ENCODE results near the gene SETD2.

SETD2 gene

DNA sequence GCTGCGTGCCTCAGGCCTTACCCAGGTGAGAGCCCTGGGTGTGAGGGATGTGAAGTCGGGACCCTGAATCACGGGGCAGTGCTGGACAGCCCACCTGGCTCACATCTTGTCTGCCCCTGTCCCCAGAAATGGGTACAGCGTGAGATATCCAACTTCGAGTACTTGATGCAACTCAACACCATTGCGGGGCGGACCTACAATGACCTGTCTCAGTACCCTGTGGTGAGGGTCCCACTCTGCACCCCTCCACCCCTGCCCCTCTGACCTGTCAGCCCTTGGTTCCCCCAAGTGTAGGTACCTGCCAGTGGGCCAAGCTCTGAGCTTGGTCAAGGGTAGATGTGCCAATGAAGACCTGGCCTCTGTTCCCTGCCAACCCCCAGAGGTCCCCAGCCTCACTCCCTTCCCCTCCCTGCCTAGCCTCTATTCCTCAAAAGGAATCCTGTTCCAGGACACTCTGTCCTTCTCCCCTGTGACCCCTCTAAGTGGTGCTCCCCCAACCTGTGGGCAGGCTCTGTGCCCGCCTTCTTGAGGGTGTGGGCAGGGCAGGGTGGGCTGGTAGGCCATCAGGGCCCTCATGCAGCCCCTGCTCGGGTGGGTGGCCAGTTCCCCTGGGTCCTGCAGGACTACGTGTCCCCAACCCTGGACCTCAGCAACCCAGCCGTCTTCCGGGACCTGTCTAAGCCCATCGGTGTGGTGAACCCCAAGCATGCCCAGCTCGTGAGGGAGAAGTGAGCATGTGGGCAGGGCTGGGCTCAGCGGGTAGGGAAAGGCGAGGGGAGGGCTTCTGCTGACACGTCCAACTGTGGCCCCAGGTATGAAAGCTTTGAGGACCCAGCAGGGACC, 159.3 kb downstream of the SETD2 start:
- no peak for DNase-seq (ENCODE audit: low read depth)
- TF ChIP-seq POLR2A (IDR thresholded peaks at IDR 0.05; ENCODE audit: extremely low read depth, insufficient read length) = no peak
- TF ChIP-seq, protein P1, sequence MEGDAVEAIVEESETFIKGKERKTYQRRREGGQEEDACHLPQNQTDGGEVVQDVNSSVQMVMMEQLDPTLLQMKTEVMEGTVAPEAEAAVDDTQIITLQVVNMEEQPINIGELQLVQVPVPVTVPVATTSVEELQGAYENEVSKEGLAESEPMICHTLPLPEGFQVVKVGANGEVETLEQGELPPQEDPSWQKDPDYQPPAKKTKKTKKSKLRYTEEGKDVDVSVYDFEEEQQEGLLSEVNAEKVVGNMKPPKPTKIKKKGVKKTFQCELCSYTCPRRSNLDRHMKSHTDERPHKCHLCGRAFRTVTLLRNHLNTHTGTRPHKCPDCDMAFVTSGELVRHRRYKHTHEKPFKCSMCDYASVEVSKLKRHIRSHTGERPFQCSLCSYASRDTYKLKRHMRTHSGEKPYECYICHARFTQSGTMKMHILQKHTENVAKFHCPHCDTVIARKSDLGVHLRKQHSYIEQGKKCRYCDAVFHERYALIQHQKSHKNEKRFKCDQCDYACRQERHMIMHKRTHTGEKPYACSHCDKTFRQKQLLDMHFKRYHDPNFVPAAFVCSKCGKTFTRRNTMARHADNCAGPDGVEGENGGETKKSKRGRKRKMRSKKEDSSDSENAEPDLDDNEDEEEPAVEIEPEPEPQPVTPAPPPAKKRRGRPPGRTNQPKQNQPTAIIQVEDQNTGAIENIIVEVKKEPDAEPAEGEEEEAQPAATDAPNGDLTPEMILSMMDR (IDR thresholded peaks at IDR 0.05; ENCODE audit: low read depth, low read length) = no peak
- TF ChIP-seq, protein P2, sequence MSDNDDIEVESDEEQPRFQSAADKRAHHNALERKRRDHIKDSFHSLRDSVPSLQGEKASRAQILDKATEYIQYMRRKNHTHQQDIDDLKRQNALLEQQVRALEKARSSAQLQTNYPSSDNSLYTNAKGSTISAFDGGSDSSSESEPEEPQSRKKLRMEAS (IDR thresholded peaks at IDR 0.05; ENCODE audit: low read depth, low read length) = no peak
- TF ChIP-seq MYC (IDR thresholded peaks at IDR 0.05; ENCODE audit: low read depth, low read length) = no peak
- H3K4me3 ChIP-seq (ENCODE audit: low read depth, low read length) = no peak overlapping the region

DNA sequence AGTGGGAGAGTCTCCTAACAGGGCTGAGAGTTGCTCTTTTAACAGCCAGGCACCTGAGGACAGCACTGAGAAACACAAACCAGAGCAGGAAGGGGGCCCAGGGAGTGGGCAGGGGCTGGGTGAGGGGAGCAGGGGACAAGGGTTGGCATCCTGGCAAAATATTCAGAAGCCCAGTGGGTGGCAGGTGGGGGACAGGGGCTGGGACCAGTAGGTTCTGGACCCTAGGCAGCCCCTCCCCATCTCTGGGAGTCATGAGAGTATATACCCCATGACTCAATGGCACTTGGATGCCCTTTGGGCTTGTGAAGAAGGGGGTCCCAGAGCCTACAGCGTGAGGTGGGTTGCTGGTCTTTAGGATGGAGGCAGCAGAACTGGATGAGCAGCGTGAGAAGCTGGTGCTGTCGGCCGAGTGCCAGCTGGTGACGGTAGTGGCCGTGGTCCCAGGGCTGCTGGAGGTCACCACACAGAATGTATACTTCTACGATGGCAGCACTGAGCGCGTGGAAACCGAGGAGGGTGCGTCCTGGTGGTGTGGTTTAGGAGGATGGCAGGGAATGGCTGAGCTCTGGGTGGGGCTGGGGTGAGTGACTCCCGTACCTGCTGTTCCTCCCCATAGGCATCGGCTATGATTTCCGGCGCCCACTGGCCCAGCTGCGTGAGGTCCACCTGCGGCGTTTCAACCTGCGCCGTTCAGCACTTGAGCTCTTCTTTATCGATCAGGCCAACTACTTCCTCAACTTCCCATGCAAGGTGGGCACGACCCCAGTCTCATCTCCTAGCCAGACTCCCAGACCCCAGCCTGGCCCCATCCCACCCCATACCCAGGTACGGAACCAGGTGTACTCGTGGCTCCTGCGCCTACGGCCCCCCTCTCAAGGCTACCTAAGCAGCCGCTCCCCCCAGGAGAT, 160.2 kb downstream of the SETD2 start:
- H3K4me3 ChIP-seq (ENCODE audit: low read depth, low read length) = no peak overlapping the region
- TF ChIP-seq, protein P1 (IDR thresholded peaks at IDR 0.05; ENCODE audit: low read depth, low read length) = no peak
- TF ChIP-seq POLR2A (IDR thresholded peaks at IDR 0.05; ENCODE audit: extremely low read depth, insufficient read length) (no peak), MYC (IDR thresholded peaks at IDR 0.05; ENCODE audit: low read depth, low read length) (no peak)
- TF ChIP-seq, protein P2 (IDR thresholded peaks at IDR 0.05; ENCODE audit: low read depth, low read length) = no peak
- DNase-seq (ENCODE audit: low read depth) = no peak

DNA sequence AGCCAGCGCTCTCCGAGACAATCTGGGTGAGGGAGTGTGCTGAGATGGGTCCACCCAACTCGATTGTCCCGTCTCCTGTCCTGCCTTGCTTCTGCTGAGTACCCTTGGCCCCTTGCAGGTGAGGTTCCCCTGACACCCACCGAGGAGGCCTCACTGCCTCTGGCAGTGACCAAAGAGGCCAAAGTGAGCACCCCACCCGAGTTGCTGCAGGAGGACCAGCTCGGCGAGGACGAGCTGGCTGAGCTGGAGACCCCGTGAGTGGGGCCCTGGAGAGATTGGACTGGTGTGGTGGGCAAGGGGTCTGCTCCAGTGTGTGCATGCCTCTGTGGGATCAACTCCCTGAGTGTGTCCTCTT, 160.9 kb downstream of the SETD2 start:
- no peak for DNase-seq (ENCODE audit: low read depth)
- H3K4me3 ChIP-seq (ENCODE audit: low read depth, low read length) = no peak overlapping the region
- TF ChIP-seq MYC (IDR thresholded peaks at IDR 0.05; ENCODE audit: low read depth, low read length) (no peak), POLR2A (IDR thresholded peaks at IDR 0.05; ENCODE audit: extremely low read depth, insufficient read length) (no peak)
- TF ChIP-seq, protein P1 (IDR thresholded peaks at IDR 0.05; ENCODE audit: low read depth, low read length) = no peak
- TF ChIP-seq, protein P2 (IDR thresholded peaks at IDR 0.05; ENCODE audit: low read depth, low read length) = no peak

DNA sequence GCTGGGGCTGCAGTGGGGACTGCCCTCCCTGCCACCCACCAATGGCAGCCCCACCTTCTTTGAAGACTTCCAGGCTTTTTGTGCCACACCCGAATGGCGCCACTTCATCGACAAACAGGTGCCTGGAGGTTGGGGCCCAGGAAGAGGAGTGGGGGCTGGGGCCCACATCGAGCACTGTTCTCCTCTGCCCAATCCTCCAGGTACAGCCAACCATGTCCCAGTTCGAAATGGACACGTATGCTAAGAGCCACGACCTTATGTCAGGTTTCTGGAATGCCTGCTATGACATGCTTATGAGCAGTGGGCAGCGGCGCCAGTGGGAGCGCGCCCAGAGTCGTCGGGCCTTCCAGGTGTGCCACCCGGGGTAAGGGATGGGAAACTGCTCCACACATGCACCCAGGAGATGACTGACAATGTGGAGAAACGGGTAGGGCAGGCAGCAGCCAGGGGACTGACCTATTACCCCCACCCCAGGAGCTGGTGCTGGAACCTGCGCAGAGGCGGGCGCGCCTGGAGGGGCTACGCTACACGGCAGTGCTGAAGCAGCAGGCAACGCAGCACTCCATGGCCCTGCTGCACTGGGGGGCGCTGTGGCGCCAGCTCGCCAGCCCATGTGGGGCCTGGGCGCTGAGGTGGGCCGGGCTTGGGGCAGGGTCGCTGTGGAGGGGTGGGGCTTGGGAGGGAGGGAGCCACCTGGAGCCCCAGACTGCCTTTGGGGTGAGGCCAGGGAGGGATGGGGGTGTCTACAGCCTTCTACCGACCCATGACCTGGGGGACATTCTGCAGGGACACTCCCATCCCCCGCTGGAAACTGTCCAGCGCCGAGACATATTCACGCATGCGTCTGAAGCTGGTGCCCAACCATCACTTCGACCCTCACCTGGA, 161.5 kb downstream of the SETD2 start:
- no peak for TF ChIP-seq MYC (IDR thresholded peaks at IDR 0.05; ENCODE audit: low read depth, low read length)
- TF ChIP-seq POLR2A (IDR thresholded peaks at IDR 0.05; ENCODE audit: extremely low read depth, insufficient read length) = no peak
- TF ChIP-seq, protein P1 (IDR thresholded peaks at IDR 0.05; ENCODE audit: low read depth, low read length) = no peak
- TF ChIP-seq, protein P2 (IDR thresholded peaks at IDR 0.05; ENCODE audit: low read depth, low read length) = no peak
- H3K4me3 ChIP-seq (ENCODE audit: low read depth, low read length) = no peak overlapping the region
- DNase-seq (ENCODE audit: low read depth) = no peak

DNA sequence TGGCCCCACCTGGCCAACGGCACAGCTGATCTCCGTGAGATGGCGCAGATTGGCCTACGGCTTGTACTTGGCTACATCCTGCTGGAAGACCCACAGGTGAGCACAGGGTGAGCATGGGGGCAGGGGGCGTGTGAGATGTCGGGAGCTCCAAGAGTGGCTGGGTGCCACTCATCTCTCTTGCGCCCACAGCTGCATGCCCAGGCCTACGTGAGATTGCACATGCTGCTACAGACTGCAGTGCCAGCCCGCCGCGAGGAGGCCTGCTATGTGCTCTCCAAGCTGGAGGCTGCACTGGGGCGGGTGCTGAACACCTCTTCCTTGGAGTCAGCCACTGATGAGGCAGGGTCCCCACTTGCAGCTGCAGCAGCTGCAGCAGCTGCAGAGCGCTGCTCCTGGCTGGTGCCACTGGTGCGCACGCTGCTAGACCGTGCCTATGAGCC, 162.2 kb downstream of the SETD2 start:
- TF ChIP-seq, protein P2 (IDR thresholded peaks at IDR 0.05; ENCODE audit: low read depth, low read length) = no peak
- DNase-seq (ENCODE audit: low read depth) = no peak
- no peak overlapping the region for H3K4me3 ChIP-seq (ENCODE audit: low read depth, low read length)

All from NB4 (cell line).